OCI-LY3 (cell line): ENCODE data around the gene PSMA1.
A peak's percentile ranks its signal among the peaks of the same experiment; 100 is the strongest.

Source experiments
- H2AFZ ChIP-seq: fragments of 200-600, 300-600 bp; shearing (Covaris generic); 2 replicates; pipeline ENCODE4 v1.6.0; 2014; ENCODE audit warnings: antibody characterized with exemption, low read depth, low read length
- H3K27ac ChIP-seq: fragments of 200-600, 300-600 bp; sonication (generic); 2 replicates; pipeline ENCODE4 v1.5.1; 2014; ENCODE audit warnings: mild to moderate bottlenecking, low read length, moderate library complexity, mixed read lengths
- H3K27me3 ChIP-seq: fragments of 200-600, 300-600 bp; sonication (generic); 2 replicates; pipeline ENCODE4 v1.6.1; 2014; ENCODE audit warnings: low read depth, low read length, mixed read lengths
- H3K36me3 ChIP-seq: fragments of 200-600, 300-600 bp; sonication (generic); replicated peaks from 2 replicates; pipeline ENCODE3; 2014; ENCODE audit warnings: low read depth, low read length, mixed read lengths
- H3K4me1 ChIP-seq: fragments of 300-600, 200-600 bp; sonication (generic); 2 replicates; pipeline ENCODE4 v1.6.1; 2014; ENCODE audit warnings: low read length, mixed read lengths
- H3K4me2 ChIP-seq: fragments of 200-600, 300-600 bp; sonication (generic); 2 replicates; pipeline ENCODE4 v1.6.1; 2014; ENCODE audit warnings: low read length, mixed read lengths
- H3K4me3 ChIP-seq: fragments of 300-600, 200-600 bp; sonication (generic); 2 replicates; pipeline ENCODE4 v1.5.1; 2014; ENCODE audit warnings: antibody characterized with exemption, mild to moderate bottlenecking, low read length, moderate library complexity
- H3K79me2 ChIP-seq: fragments of 300-600, 200-600 bp; shearing (Covaris generic); 2 replicates; pipeline ENCODE4 v1.6.1; 2014; ENCODE audit warnings: mild to moderate bottlenecking, low read length, mixed read lengths
- H3K9ac ChIP-seq: fragments of 300-600, 200-600 bp; shearing (Covaris generic); 2 replicates; pipeline ENCODE4 v1.6.0; 2014; ENCODE audit warnings: mild to moderate bottlenecking, low read length, moderate library complexity
- H3K9me3 ChIP-seq: fragments of 200-600, 300-600 bp; shearing (Covaris generic); 2 replicates; pipeline ENCODE4 v1.6.1; 2014; ENCODE audit warnings: low read length, mixed read lengths; ENCODE audit not compliant: insufficient read depth
- H4K20me1 ChIP-seq: fragments of 200-600, 300-600 bp; sonication (generic); 2 replicates; pipeline ENCODE4 v1.6.1; 2016; ENCODE audit warnings: low read length, mixed read lengths; ENCODE audit not compliant: insufficient read depth
- EZH2phosphoT487 ChIP-seq: fragments of 200-600 bp; shearing (Covaris generic); IDR thresholded peaks from 2 replicates; pipeline ENCODE4 v1.6.1; 2018; ENCODE audit warnings: antibody characterized with exemption, mixed run types, low read depth
- TF ChIP-seq, protein P1 (sequence below): fragments of 200-600, 300-600 bp; sonication (generic); IDR thresholded peaks from 2 replicates; pipeline ENCODE4 v1.5.1; 2014; ENCODE audit warnings: antibody characterized with exemption, low read length, low read depth

Gene PSMA1

DNA sequence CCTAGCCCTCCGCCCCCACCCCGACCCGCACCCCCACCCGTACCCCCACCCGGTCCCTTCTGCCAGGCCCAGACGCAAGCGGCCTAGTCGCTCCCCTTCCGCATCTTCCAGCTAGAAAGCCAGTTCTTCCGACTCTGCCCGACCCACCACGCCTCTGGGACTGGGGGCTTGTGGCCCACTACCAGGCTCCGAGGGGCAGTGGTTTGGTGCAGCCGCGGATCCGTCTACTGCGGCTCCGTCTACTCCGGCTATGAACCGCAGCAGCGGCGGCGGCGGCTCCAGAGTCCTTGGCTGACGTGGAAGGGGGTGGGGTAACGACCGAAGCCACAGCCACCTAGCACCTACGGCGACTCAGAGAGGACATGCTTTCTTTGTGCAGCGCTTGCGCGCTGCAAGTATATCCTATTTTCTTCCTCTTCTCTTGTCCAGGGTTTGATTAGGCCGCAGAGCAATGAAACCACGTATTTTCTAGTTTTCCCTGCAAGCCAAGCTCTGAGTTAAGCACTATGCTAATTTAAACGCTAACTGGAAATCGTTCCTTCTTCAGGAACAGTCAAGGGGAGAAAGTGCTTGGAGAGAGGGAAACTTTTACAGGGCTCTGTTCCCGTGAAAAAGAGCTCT lies 20.5 kb downstream of the PSMA1 start, which contains the start of gene COPB1:
Gene COPB1, minus strand, starts transcription at position 252 of the 621 bp plus-strand sequence. CDS start 883 bp downstream, outside the sequence.
- peak within 1 kb of the TSS; percentile 87 for H3K4me3 ChIP-seq
- peak within 1 kb of the TSS; percentile 92 for H2AFZ ChIP-seq
- peak within 1 kb of the TSS; percentile 64 for H3K27ac ChIP-seq
- no peaks in the 10 kb centered on the region for H3K27me3 ChIP-seq
- peak within 1 kb of the TSS; percentile 73 for H3K9ac ChIP-seq
- H3K36me3 ChIP-seq: peaks cover 29% of the 10 kb centered on the region
- H3K4me2 ChIP-seq: peak within 1 kb of the TSS; percentile 78
- peaks cover 15% of the 10 kb centered on the region; the same call in 1 of the 2 replicates for H3K4me1 ChIP-seq
- H3K79me2 ChIP-seq: peaks cover 31% of the 10 kb centered on the region
- TF ChIP-seq, protein P1, sequence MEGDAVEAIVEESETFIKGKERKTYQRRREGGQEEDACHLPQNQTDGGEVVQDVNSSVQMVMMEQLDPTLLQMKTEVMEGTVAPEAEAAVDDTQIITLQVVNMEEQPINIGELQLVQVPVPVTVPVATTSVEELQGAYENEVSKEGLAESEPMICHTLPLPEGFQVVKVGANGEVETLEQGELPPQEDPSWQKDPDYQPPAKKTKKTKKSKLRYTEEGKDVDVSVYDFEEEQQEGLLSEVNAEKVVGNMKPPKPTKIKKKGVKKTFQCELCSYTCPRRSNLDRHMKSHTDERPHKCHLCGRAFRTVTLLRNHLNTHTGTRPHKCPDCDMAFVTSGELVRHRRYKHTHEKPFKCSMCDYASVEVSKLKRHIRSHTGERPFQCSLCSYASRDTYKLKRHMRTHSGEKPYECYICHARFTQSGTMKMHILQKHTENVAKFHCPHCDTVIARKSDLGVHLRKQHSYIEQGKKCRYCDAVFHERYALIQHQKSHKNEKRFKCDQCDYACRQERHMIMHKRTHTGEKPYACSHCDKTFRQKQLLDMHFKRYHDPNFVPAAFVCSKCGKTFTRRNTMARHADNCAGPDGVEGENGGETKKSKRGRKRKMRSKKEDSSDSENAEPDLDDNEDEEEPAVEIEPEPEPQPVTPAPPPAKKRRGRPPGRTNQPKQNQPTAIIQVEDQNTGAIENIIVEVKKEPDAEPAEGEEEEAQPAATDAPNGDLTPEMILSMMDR: no peak
- no peak for TF ChIP-seq EZH2phosphoT487
- no peaks in the 10 kb centered on the region for H4K20me1 ChIP-seq
- H3K9me3 ChIP-seq: no peaks in the 10 kb centered on the region

DNA sequence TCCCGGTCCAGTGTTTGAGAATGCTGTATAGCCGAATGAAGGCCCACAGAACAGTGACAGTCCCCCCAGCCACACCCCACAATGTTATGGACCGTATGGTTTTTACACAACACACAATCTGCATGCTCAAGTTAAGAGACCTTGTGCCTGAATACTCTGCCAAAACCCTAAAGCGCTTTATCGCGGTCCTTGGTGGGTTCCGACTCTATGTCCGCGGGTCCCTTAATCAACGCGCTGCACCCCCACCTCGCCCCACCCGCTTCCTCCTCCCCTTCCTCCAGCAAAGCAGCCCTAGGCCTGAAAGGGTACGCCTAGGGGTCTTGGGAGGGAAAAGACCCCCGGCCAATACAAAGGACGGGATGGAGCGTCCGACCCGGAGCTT lies 21.0 kb downstream of the PSMA1 start:
- H3K36me3 ChIP-seq: peaks cover 29% of the 10 kb centered on the region
- peaks cover 31% of the 10 kb centered on the region for H3K79me2 ChIP-seq
- H3K9me3 ChIP-seq: no peaks in the 10 kb centered on the region
- H2AFZ ChIP-seq: no peak overlapping the region
- H3K4me2 ChIP-seq: peak overlapping the region; percentile 78
- peaks cover 15% of the 10 kb centered on the region; the same call in 1 of the 2 replicates for H3K4me1 ChIP-seq
- 0 out of 2 replicates have a peak overlapping the region, but pooled peaks have one; percentile 54 for H3K27ac ChIP-seq
- TF ChIP-seq EZH2phosphoT487: no peak
- TF ChIP-seq, protein P1: no peak
- peak overlapping the region; percentile 73 for H3K9ac ChIP-seq
- no peaks in the 10 kb centered on the region for H3K27me3 ChIP-seq
- H4K20me1 ChIP-seq: no peaks in the 10 kb centered on the region
- peak overlapping the region; percentile 87 for H3K4me3 ChIP-seq

DNA sequence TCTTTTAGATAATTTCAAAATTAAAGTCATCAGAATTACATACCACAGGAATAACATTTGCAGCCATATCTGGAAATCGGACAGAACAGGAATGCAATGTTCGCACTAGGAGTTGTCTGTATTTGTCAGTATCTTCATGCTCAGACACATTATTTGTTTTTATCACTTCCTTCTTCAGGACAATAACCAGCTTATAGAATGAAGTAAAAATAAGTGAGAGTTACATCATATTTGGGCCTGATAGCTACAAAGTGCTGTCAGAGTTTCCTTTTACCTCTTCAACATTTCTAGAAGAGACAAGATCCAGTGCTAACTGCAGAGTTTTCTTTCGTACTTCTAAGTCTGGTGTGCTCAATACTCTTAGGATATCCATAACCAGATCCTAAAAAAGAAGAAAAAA lies 39.5 kb downstream of the PSMA1 start:
- TF ChIP-seq, protein P1: no peak
- TF ChIP-seq EZH2phosphoT487: no peak
- Histone ChIP-seq H3K4me1 (no peaks in the 10 kb centered on the region), H3K36me3 (peaks cover 60% of the 10 kb centered on the region), H2AFZ (no peak overlapping the region), H3K9me3 (no peaks in the 10 kb centered on the region), H4K20me1 (no peaks in the 10 kb centered on the region), H3K4me3 (no peak overlapping the region), H3K79me2 (no peaks in the 10 kb centered on the region), H3K4me2 (no peak overlapping the region), H3K27ac (peak overlapping the region; percentile 29), H3K27me3 (no peaks in the 10 kb centered on the region), H3K9ac (no peak overlapping the region)

DNA sequence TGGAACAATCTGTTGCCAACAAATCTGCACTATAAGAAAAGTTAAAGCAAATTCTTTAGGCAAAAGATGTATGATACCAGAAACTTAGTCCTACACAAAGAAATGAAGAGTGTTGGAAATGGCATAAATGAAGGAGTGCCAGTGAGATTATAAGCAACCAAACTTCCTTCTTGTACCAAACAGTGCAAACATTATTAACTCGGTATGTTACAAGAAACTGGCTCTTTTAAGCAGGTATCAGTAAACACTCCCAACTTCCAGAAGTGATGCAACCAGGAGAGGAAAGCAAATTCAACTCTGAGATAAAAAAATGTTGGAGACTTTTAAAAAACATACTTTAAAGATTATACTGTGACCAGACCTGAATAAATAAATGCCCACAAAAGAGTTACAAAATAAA lies 49.1 kb downstream of the PSMA1 start:
- Histone ChIP-seq H3K4me3 (no peak overlapping the region), H3K4me1 (no peaks in the 10 kb centered on the region), H3K79me2 (no peaks in the 10 kb centered on the region), H3K9ac (no peak overlapping the region), H3K27me3 (no peaks in the 10 kb centered on the region), H4K20me1 (peaks cover 3% of the 10 kb centered on the region), H3K36me3 (peaks cover 77% of the 10 kb centered on the region), H3K4me2 (no peak overlapping the region), H2AFZ (no peak overlapping the region), H3K27ac (no peak overlapping the region), H3K9me3 (no peaks in the 10 kb centered on the region)
- no peak for TF ChIP-seq EZH2phosphoT487
- TF ChIP-seq, protein P1: no peak
